T-helper 1 cell treated with Interleukin-12 subunit alpha and Interleukin-12 subunit beta and Interleukin-4 antibody, amounts not matched to agents 30 μg/mL and 1 μg/mL, for 36 hours (primary cell): ENCODE data around the gene FAT1.

Experiments used
- H3K27ac Mint-ChIP-seq: one replicate; pipeline ENCODE4 v1.8.0; 2021; ENCODE audit warnings: mild to moderate bottlenecking, mixed read lengths
- H3K27me3 Mint-ChIP-seq: one replicate; pipeline ENCODE4 v1.8.0; 2021; ENCODE audit warnings: low read depth, mixed read lengths
- H3K36me3 Mint-ChIP-seq: one replicate; pipeline ENCODE4 v1.8.0; 2021; ENCODE audit warnings: low read depth, mixed read lengths
- H3K4me1 Mint-ChIP-seq: one replicate; pipeline ENCODE4 v1.8.0; 2021; ENCODE audit warnings: low read depth, mixed read lengths
- H3K4me3 Mint-ChIP-seq: one replicate; pipeline ENCODE4 v1.8.0; 2021; ENCODE audit warnings: mild to moderate bottlenecking, moderate library complexity, mixed read lengths
- H3K9me3 Mint-ChIP-seq: one replicate; pipeline ENCODE4 v1.8.0; 2021; ENCODE audit warnings: mixed read lengths

FAT1 gene

GRCh38 chr4:186701788-186702187, 21.9 kb downstream of the FAT1 start:
- H3K27me3 Mint-ChIP-seq, result no peaks in the 10 kb centered on the region
- no peaks in the 10 kb centered on the region for H3K4me1 Mint-ChIP-seq
- no peaks in the 10 kb centered on the region for H3K36me3 Mint-ChIP-seq
- no peak overlapping the region for H3K27ac Mint-ChIP-seq
- H3K9me3 Mint-ChIP-seq, result peaks cover 7% of the 10 kb centered on the region
- no peak overlapping the region for H3K4me3 Mint-ChIP-seq

GRCh38 chr4:186701273-186701672, 22.4 kb downstream of the FAT1 start:
- H3K27ac Mint-ChIP-seq, result no peak overlapping the region
- H3K36me3 Mint-ChIP-seq, result no peaks in the 10 kb centered on the region
- no peaks in the 10 kb centered on the region for H3K27me3 Mint-ChIP-seq
- no peak overlapping the region for H3K4me3 Mint-ChIP-seq
- peaks cover 8% of the 10 kb centered on the region for H3K9me3 Mint-ChIP-seq
- no peaks in the 10 kb centered on the region for H3K4me1 Mint-ChIP-seq

- Mint-ChIP-seq H3K4me3 (no peak overlapping the region), H3K27me3 (no peaks in the 10 kb centered on the region), H3K9me3 (peaks cover 11% of the 10 kb centered on the region), H3K36me3 (no peaks in the 10 kb centered on the region), H3K27ac (no peak overlapping the region), H3K4me1 (no peaks in the 10 kb centered on the region)
Measured at GRCh38 chr4:186700746-186701145, 22.9 kb downstream of the FAT1 start.

- Mint-ChIP-seq H3K27ac (no peak overlapping the region), H3K27me3 (no peaks in the 10 kb centered on the region), H3K4me3 (no peak overlapping the region), H3K36me3 (no peaks in the 10 kb centered on the region), H3K4me1 (no peaks in the 10 kb centered on the region), H3K9me3 (peaks cover 11% of the 10 kb centered on the region)
Measured at GRCh38 chr4:186699881-186700397, 23.7 kb downstream of the FAT1 start.

GRCh38 chr4:186699298-186699697, 24.4 kb downstream of the FAT1 start:
- Mint-ChIP-seq H3K27me3 (no peaks in the 10 kb centered on the region), H3K9me3 (peaks cover 11% of the 10 kb centered on the region), H3K4me1 (no peaks in the 10 kb centered on the region), H3K27ac (no peak overlapping the region), H3K36me3 (no peaks in the 10 kb centered on the region), H3K4me3 (no peak overlapping the region)

GRCh38 chr4:186698525-186698924, 25.1 kb downstream of the FAT1 start:
- H3K27me3 Mint-ChIP-seq, result no peaks in the 10 kb centered on the region
- H3K9me3 Mint-ChIP-seq, result peaks cover 17% of the 10 kb centered on the region
- H3K4me3 Mint-ChIP-seq, result no peak overlapping the region
- no peaks in the 10 kb centered on the region for H3K36me3 Mint-ChIP-seq
- no peak overlapping the region for H3K27ac Mint-ChIP-seq
- H3K4me1 Mint-ChIP-seq, result no peaks in the 10 kb centered on the region

GRCh38 chr4:186698028-186698427, 25.6 kb downstream of the FAT1 start:
- Mint-ChIP-seq H3K4me3 (no peak overlapping the region), H3K4me1 (no peaks in the 10 kb centered on the region), H3K27me3 (no peaks in the 10 kb centered on the region), H3K36me3 (no peaks in the 10 kb centered on the region), H3K27ac (no peak overlapping the region), H3K9me3 (peaks cover 17% of the 10 kb centered on the region)

GRCh38 chr4:186695392-186695791, 28.3 kb downstream of the FAT1 start:
- no peaks in the 10 kb centered on the region for H3K27me3 Mint-ChIP-seq
- no peaks in the 10 kb centered on the region for H3K36me3 Mint-ChIP-seq
- H3K27ac Mint-ChIP-seq, result no peak overlapping the region
- no peak overlapping the region for H3K4me3 Mint-ChIP-seq
- H3K4me1 Mint-ChIP-seq, result no peaks in the 10 kb centered on the region
- peaks cover 17% of the 10 kb centered on the region for H3K9me3 Mint-ChIP-seq

- Mint-ChIP-seq H3K27ac (no peak overlapping the region), H3K27me3 (no peaks in the 10 kb centered on the region), H3K9me3 (peaks cover 21% of the 10 kb centered on the region), H3K4me3 (no peak overlapping the region), H3K36me3 (no peaks in the 10 kb centered on the region), H3K4me1 (no peaks in the 10 kb centered on the region)
Measured at GRCh38 chr4:186693894-186694293, 29.8 kb downstream of the FAT1 start.

GRCh38 chr4:186693159-186693815, 30.4 kb downstream of the FAT1 start:
- Mint-ChIP-seq H3K4me3 (no peak overlapping the region), H3K4me1 (no peaks in the 10 kb centered on the region), H3K27ac (no peak overlapping the region), H3K36me3 (no peaks in the 10 kb centered on the region), H3K9me3 (peaks cover 21% of the 10 kb centered on the region), H3K27me3 (no peaks in the 10 kb centered on the region)

GRCh38 chr4:186691396-186691795, 32.3 kb downstream of the FAT1 start:
- Mint-ChIP-seq H3K36me3 (no peaks in the 10 kb centered on the region), H3K9me3 (peaks cover 14% of the 10 kb centered on the region), H3K4me3 (no peak overlapping the region), H3K27ac (no peak overlapping the region), H3K27me3 (no peaks in the 10 kb centered on the region), H3K4me1 (no peaks in the 10 kb centered on the region)

GRCh38 chr4:186689476-186689875, 34.2 kb downstream of the FAT1 start:
- Mint-ChIP-seq H3K4me3 (no peak overlapping the region), H3K4me1 (no peaks in the 10 kb centered on the region), H3K27ac (no peak overlapping the region), H3K36me3 (no peaks in the 10 kb centered on the region), H3K27me3 (no peaks in the 10 kb centered on the region), H3K9me3 (peaks cover 10% of the 10 kb centered on the region)

- no peaks in the 10 kb centered on the region for H3K27me3 Mint-ChIP-seq
- no peak overlapping the region for H3K4me3 Mint-ChIP-seq
- no peak overlapping the region for H3K27ac Mint-ChIP-seq
- H3K4me1 Mint-ChIP-seq, result no peaks in the 10 kb centered on the region
- H3K36me3 Mint-ChIP-seq, result no peaks in the 10 kb centered on the region
- peaks cover 4% of the 10 kb centered on the region for H3K9me3 Mint-ChIP-seq
Measured at GRCh38 chr4:186688150-186688943, 35.3 kb downstream of the FAT1 start.

- Mint-ChIP-seq H3K36me3 (no peaks in the 10 kb centered on the region), H3K27ac (no peak overlapping the region)
Measured at GRCh38 chr4:186687265-186687664, 36.4 kb downstream of the FAT1 start.

GRCh38 chr4:186685767-186686183, 37.9 kb downstream of the FAT1 start:
- no peaks in the 10 kb centered on the region for H3K36me3 Mint-ChIP-seq
- no peak overlapping the region for H3K27ac Mint-ChIP-seq
- H3K9me3 Mint-ChIP-seq, result peaks cover 4% of the 10 kb centered on the region
- no peaks in the 10 kb centered on the region for H3K4me1 Mint-ChIP-seq
- H3K27me3 Mint-ChIP-seq, result no peaks in the 10 kb centered on the region
- H3K4me3 Mint-ChIP-seq, result no peak overlapping the region

More at GRCh38 chr4:186687265-186687664, 36.4 kb downstream of the FAT1 start:
- Mint-ChIP-seq H3K27me3 (no peaks in the 10 kb centered on the region), H3K4me1 (no peaks in the 10 kb centered on the region), H3K4me3 (no peak overlapping the region), H3K9me3 (peaks cover 4% of the 10 kb centered on the region)
